Progenitor cell of endocrine pancreas (in vitro differentiated cells): ENCODE measurements around the gene STK32C. TPM values are rescaled to one million over a fixed set of nuclear protein-coding genes. Genes with fewer than 3 reads are reported as not detected.
"Not testable (repeated sequence)": the region's sequence is repeated elsewhere in the genome, so short reads cannot be mapped to it uniquely, and the experiment has no call there.

Experiments used
- DNase-seq: peaks from one replicate; pipeline ENCODE4 v3.0.0; 2021; ENCODE audit warnings: low spot score; ENCODE audit not compliant: unreplicated experiment
- H3K27ac Mint-ChIP-seq: 2 replicates; pipeline ENCODE4 v1.8.0; 2021; ENCODE audit warnings: mild to moderate bottlenecking, moderate library complexity, mixed read lengths
- H3K27me3 Mint-ChIP-seq: 2 replicates; pipeline ENCODE4 v1.8.0; 2021; ENCODE audit warnings: mixed read lengths
- H3K36me3 Mint-ChIP-seq: 2 replicates; pipeline ENCODE4 v1.8.0; 2022; ENCODE audit warnings: mixed read lengths; ENCODE audit not compliant: insufficient read depth
- H3K4me1 Mint-ChIP-seq: 2 replicates; pipeline ENCODE4 v1.8.0; 2021; ENCODE audit warnings: low read depth, mixed read lengths
- H3K4me3 Mint-ChIP-seq: 2 replicates; pipeline ENCODE4 v1.8.0; 2021; ENCODE audit warnings: low read depth, mild to moderate bottlenecking, moderate library complexity, mixed read lengths
- H3K9me3 Mint-ChIP-seq: 2 replicates; pipeline ENCODE4 v1.8.0; 2021; ENCODE audit warnings: low read depth, mixed read lengths
- total RNA-seq: library from RNA; stranded (reverse); gene quantifications from 2 replicates; pipeline ENCODE4 v1.2.1, GENCODE V29; 2021
- TF ChIP-seq, protein P1 (sequence below): fragments of 200-600 bp; sonication (generic); IDR thresholded peaks from one replicate; pipeline ENCODE4 v1.5.0; 2021; ENCODE audit warnings: antibody characterized with exemption, mild to moderate bottlenecking; ENCODE audit not compliant: unreplicated experiment

STK32C gene
- total RNA-seq, 1 donor from 2014 or later: 10.0 TPM

DNA sequence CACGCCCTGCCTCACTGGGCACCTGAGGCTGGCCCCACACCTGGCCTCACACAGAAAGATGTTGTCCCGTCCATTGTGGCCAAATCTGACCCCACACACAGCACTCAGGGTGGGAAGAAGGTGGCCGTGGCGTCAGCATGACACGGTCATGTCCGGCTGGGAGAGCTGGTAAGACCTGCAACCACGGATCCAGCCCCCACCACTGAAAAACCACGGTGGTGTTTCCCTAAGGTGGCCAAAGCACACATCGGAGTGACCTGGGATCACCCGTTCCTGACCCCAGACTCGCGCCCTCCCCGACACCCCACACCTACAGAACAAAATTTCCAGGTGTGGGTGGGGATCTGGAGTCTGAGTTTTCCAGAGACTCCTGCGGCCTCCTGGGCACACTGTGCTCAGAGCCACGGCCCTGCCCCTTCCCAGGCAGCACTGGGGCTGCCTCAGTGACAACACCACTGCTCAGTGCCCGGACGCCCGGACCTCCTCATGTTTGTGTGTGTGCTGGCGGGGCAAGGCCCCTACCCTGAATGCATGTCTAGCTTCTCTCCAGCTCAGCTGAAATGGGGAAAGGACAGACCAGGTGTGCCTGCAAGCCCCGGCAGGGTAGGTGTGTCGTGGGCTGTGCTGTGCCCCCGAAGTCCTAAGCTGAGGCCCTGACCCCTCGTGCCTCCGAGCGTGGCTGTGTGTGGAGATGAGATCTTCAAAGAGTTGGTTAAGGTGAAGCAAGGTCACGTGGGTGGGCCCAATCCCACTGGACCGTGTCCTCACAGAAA, 36.1 kb downstream of the STK32C start:
- Mint-ChIP-seq H3K4me3 (no peak overlapping the region), H3K27ac (no peak overlapping the region), H3K4me1 (no peaks in the 10 kb centered on the region), H3K9me3 (no peaks in the 10 kb centered on the region), H3K27me3 (no peaks in the 10 kb centered on the region), H3K36me3 (no peaks in the 10 kb centered on the region)
- no peak for DNase-seq
- TF ChIP-seq, protein P1, sequence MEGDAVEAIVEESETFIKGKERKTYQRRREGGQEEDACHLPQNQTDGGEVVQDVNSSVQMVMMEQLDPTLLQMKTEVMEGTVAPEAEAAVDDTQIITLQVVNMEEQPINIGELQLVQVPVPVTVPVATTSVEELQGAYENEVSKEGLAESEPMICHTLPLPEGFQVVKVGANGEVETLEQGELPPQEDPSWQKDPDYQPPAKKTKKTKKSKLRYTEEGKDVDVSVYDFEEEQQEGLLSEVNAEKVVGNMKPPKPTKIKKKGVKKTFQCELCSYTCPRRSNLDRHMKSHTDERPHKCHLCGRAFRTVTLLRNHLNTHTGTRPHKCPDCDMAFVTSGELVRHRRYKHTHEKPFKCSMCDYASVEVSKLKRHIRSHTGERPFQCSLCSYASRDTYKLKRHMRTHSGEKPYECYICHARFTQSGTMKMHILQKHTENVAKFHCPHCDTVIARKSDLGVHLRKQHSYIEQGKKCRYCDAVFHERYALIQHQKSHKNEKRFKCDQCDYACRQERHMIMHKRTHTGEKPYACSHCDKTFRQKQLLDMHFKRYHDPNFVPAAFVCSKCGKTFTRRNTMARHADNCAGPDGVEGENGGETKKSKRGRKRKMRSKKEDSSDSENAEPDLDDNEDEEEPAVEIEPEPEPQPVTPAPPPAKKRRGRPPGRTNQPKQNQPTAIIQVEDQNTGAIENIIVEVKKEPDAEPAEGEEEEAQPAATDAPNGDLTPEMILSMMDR: no peak

DNA sequence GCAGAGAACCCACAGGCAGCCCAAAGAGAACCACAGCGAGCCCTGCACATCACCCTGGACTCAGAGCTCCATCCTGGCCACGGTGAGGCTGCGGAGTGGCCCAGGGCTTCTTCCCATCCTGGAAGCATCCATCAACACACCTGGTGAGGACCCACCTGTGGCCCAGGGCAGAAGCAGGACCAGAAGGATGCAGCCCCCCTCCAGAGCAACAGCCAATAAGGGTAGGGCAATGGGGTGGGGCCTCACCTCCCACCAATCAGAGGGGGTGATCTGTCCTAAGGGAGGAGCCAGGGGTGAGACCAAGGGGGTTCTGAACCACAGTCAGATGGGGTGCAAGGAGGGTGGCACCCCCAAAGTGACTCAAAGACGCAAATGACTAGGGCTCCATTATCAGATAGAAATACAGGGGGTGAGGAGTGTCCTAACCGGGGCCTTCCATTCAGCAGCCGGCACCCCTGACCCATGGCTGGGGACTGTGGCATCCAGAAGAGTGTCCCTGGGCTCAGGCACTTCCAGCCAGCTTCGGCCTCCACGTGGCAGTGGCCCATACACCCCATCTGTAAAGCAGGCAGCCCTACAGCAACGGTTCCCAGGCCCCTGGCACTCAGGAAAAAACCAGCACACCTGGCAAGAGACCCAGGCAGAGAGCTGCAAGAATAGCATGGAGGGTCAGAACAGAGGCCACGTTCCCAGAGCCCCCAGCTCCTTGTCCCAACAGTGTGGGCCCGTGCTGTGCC, 36.9 kb downstream of the STK32C start:
- Mint-ChIP-seq H3K4me1 (peaks cover 7% of the 10 kb centered on the region), H3K27ac (no peak overlapping the region)

DNA sequence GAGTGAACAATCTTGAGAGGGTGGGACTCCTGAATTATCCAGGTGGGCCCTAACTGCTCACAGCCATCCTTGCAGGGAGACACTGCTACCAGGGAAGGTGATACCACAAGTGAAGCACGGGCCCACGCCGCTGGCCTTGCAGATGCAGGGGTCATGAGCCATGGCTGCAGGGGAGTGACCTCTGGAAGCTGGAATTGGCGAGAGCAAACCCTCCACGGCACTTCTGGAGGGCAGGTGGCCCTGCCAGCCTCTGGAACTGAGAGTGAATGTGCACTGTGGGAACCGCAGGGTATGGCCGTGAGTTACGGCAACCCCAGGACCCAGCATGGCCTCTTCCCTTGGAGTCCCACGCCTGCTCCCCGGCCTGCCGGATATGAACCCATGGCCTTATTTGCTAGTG, 37.5 kb downstream of the STK32C start:
- H3K9me3 Mint-ChIP-seq: no peaks in the 10 kb centered on the region
- H3K27ac Mint-ChIP-seq: no peak overlapping the region
- H3K36me3 Mint-ChIP-seq: no peaks in the 10 kb centered on the region
- H3K4me1 Mint-ChIP-seq: peaks cover 8% of the 10 kb centered on the region
- DNase-seq: no peak
- H3K4me3 Mint-ChIP-seq: no peak overlapping the region
- TF ChIP-seq, protein P1: no peak
- peaks cover 3% of the 10 kb centered on the region for H3K27me3 Mint-ChIP-seq

More for the DNA sequence above, 36.9 kb downstream of the STK32C start:
- no peak for DNase-seq
- H3K36me3 Mint-ChIP-seq: no peaks in the 10 kb centered on the region
- H3K27me3 Mint-ChIP-seq: peaks cover 3% of the 10 kb centered on the region
- H3K4me3 Mint-ChIP-seq: no peak overlapping the region
- no peaks in the 10 kb centered on the region for H3K9me3 Mint-ChIP-seq
- TF ChIP-seq, protein P1: no peak

DNA sequence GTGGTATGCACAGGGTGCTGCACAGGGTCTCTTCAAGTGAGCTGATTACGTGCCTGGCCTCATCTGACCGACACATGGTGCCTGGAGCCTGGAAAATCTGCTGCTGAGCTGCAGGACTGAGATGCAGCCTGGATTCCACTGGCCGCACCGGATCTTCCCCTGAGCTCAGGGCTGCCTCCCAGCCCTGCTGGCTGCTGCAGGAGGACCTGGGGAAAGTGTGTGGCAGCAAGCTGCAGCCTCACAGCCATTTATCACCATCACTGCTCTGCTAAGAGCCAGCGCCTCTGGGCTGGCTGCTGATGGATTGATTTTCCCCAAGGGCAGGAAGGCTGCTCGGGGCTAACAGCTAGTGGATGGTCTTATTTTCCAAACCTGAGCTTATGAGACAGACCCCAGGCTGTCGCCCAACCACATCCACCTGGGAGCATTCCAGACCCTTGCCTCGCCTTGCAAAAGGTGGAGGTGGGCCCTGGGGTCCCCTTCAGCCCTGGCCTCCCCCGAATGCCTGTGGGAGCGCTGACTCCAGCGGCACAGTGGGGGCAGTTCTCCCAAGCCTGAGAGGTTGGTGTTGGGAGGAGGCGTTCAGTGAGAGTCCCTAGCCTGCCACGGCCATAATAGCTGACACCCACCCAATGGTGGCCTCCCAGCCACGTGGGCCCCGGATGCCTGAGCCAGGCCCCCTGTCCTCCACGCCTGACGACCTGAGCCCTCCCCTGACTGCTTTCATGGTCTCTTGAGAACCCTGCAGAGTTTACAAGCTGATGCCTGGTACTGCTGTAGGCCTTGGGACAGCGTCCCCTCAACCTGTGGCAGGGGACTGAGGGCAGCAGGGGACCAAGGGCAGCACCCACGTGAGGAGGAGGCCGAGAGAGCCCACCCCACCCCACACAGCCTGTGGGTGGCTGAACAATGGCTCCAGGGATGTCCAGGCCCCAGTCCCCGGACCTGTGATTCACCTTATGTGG, 38.2 kb downstream of the STK32C start:
- Mint-ChIP-seq H3K4me3 (no peak overlapping the region), H3K4me1 (peaks cover 8% of the 10 kb centered on the region), H3K27ac (no peak overlapping the region), H3K9me3 (no peaks in the 10 kb centered on the region), H3K36me3 (no peaks in the 10 kb centered on the region), H3K27me3 (peaks cover 3% of the 10 kb centered on the region)
- TF ChIP-seq, protein P1: no peak
- DNase-seq: no peak

DNA sequence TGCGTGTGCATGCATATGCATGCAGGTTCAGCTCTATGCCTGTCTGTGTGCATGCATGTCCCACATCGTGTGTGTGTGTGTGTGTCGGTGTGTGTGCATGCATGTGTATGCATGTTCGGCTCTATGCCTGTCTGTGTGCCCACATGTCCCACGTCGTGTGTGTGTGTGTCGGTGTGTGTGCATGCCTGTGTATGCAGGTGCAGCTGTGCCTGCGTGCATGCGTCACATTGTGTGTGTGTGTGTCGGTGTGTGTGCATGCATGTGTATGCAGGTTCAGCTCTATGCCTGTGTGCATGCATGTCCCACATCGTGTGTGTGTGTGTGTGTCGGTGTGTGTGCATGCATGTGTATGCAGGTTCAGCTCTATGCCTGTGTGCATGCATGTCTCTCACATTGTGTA, 39.8 kb downstream of the STK32C start:
- not testable (repeated sequence) for H3K36me3 Mint-ChIP-seq, H3K4me1 Mint-ChIP-seq, H3K9me3 Mint-ChIP-seq, H3K27me3 Mint-ChIP-seq, H3K4me3 Mint-ChIP-seq, DNase-seq, H3K27ac Mint-ChIP-seq
